Dermis microvascular lymphatic vessel endothelial cell (primary cell): Measurements from ENCODE around the gene TMEM187. TPM values are rescaled to one million over a fixed set of nuclear protein-coding genes. Genes with fewer than 3 reads are reported as not detected.
"Not testable (repeated sequence)": the region's sequence is repeated elsewhere in the genome, so short reads cannot be mapped to it uniquely, and the experiment has no call there.

Experiments
- DNase-seq, 2 donors: peaks; one replicate each; pipeline versions ENCODE4 v3.0.0 to v3.0.0-alpha.2; 2010; ENCODE audit warnings: low read depth in 2 of 2
- total RNA-seq: library from RNA; depleted of rRNA; stranded (reverse); fragments of >200 nt; gene quantifications from 2 replicates; pipeline ENCODE4 v1.2.1, GENCODE V29; 2014

The TMEM187 gene
- total RNA-seq, 1 donor from 2014 or later: 2.7 TPM

DNA sequence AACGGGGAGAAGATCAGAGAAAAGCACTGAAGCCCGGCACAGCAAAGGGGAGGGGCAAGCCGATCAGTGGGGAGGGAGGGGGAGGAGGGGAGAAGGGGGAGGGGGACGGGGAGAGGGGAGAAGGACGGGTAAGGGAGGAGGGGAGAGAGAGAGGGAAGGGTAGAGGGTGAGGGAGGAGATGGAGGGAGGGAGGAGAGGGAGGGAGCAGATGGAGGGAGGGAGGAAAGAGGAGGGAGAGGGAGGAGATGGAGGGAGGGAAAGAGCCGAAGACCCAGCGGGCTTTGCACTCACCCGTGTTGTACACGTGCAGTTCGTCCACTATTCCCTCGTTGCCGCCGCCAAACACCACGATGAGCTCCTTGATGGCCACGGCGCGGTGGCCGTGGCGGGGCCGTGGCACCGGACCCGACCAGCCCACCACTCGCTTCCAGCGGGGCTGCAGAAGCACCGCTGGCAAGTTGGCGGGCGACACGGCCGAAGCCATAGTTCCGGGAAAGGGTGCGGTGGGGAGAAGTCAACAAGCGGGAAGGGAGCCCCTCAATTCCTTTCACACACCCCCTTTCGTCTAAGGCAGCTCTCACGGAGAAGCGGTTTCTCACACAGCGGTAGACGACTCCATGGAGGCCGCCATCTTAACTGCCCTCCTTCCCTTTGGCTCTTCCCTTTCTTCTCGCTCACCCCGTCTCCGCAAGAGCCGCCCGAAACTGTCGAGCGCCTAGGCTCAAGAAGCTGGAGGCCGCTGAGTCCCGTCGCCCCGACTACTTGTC is 2.0 kb upstream of the TMEM187 start:
- DNase-seq: peak in 1 of 2 donors; percentile 46

DNA sequence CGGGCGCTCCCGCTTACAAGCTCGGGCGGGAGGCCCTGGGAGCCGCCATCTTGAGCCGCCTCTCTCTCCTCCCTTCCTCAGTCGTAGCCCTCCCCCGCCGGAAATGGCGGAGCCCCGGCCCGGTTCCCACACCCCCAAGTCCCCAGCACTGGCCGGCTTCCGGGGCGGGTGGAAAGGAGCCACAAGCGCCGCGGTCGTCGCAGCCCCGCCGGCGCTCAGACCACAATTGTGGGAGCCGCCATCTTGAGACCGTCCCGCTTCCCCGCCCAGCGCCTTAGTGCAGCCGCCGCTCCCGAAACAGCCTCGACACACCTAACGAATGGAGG is 1.5 kb upstream of the TMEM187 start:
- peak; percentile 69 to 89 for DNase-seq

GRCh38 chrX:153971450-153972367 is 845 bp upstream of the TMEM187 start, which contains the start of gene HCFC1:
Gene HCFC1, minus strand, starts transcription at chrX:153971818. Its CDS starts 978 bp downstream, at chrX:153970840.
- DNase-seq: peak; percentile 73 to 87

GRCh38 chrX:153973127-153974002 is 811 bp downstream of the TMEM187 start:
- no peak for DNase-seq

DNA sequence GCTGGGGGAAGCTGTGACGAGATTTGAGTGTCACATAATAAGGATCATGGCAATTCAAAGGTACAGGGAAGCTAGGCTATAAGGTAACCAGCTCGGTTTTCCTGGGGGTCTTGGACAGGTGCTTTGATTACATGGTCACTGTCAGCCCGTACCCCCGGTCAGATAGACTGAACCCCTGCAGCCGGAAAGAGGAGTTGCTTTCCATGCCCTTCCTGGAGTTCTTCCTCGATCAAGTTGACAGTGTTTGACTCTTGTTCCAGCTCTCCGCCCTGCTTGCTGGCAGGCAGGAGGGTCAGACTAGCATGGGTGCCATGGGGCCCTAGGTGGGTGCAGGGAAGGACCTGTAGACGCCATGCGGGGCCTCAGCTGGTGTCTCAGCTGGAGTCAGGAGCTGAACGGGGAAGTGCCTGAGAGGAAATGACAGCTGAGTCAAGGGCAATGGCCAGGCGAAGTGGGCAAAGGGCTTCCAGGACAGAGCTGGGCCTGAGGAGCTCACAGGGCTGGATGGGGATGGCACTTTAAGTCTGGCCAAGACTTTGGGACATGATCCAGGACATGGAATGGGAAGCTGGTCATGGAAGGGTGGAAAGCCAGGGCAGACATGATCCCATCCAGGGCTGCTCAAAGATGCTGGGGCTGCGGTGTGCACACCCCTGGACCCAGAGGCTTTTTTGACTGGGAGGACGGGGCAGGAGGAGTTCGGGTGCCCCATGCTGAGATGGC is 1.6 kb downstream of the TMEM187 start:
- DNase-seq: peak in 1 of 2 donors; percentile 26

DNA sequence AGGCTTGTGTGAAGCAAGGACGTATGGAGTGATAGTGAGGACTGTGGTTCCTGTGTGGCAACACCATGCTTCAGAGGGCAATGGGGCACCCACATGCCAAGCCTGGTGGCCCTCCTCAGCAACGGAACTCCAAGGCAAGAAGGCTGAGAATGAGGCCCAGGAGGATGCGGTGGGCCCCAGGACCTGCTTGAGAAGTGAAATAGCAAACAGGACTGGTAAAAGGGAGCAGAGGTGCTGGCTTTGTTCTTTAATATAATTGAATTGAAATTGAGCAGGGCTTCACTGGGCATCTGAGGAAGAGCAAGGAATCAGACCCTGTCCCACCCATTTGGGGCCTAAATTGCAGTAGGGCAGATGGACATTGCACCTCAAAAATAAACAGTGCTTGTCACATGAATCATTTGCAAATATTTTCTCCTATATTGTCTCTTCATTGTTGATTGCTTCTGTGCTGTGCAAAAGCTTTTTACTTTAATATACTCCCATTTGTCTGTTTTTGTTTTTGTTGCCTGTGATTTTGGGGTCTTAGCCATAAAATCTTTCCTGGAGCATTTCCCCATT is 2.3 kb downstream of the TMEM187 start:
- no peak for DNase-seq

DNA sequence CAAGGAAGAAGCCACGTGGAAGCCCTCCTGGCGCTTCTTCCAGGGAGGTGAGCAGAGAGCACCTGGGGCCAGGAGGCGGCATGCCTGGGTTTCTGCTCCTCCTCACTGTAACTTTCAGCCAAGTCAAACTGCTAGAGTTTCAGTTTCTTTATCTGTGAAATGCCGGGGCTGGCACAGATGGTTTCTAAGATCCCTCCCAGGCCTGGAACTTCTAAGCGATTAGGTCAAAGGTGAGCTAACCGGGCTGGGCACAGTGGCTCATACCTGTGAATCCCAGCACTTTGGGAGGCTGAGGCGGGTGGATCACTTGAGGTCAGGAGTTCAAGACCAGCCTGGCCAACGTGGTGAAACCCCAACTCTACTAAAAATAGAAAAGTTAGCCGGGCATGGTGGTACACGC is 7.8 kb downstream of the TMEM187 start:
- not testable (repeated sequence) for DNase-seq

- no peak for DNase-seq
These were observed 8.7 kb downstream of the TMEM187 start for GRCh38 chrX:153981231-153981630.

DNA sequence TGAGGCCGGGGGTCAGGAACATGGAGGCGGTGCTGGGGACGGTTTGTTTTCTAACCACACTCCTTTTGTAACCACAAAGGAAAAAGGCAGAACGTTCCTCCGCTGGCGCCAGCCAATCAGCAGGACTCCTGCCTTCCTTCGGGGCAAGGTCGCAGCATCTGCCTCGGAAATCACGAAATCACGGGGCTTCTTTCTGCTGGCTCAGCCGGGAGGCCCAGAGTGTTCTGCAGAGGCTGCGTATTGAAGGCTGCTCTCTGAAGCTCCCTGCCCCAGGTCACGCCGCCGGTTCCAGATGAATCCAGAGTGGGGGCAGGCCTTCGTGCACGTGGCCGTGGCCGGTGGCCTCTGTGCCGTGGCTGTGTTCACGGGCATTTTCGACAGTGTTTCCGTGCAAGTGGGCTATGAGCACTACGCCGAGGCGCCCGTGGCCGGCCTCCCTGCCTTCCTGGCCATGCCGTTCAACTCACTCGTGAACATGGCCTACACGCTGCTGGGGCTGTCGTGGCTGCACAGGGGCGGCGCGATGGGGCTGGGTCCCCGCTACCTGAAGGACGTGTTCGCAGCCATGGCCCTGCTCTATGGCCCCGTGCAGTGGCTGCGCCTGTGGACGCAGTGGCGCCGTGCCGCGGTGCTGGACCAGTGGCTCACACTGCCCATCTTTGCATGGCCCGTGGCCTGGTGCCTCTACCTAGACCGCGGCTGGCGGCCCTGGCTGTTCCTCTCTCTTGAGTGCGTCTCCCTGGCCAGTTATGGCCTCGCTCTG is 9.4 kb downstream of the TMEM187 start:
- no peak for DNase-seq

DNA sequence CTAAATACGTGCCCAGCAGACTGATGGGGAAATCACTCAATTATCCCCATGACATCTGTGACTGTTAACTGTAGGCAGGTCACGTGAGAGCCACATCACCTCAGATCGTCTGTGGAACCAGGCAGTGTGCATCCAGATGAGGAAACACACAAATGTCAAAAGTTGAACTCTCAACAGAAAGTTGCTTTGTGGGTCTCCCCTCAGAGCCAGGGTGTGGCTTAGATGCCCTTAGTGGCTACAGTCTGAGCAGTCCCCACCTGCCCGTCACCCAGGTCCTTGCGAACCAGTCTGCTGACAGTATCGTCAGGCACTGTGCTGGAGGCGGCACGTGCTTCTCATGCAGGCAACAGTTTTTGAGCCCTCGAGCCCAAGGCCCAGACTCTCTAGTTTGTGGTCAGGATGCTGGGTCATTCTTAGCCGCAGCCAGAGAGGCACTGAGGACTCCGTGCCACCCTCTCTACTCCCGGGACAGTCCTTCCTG is 10.8 kb downstream of the TMEM187 start:
- no peak for DNase-seq

DNA sequence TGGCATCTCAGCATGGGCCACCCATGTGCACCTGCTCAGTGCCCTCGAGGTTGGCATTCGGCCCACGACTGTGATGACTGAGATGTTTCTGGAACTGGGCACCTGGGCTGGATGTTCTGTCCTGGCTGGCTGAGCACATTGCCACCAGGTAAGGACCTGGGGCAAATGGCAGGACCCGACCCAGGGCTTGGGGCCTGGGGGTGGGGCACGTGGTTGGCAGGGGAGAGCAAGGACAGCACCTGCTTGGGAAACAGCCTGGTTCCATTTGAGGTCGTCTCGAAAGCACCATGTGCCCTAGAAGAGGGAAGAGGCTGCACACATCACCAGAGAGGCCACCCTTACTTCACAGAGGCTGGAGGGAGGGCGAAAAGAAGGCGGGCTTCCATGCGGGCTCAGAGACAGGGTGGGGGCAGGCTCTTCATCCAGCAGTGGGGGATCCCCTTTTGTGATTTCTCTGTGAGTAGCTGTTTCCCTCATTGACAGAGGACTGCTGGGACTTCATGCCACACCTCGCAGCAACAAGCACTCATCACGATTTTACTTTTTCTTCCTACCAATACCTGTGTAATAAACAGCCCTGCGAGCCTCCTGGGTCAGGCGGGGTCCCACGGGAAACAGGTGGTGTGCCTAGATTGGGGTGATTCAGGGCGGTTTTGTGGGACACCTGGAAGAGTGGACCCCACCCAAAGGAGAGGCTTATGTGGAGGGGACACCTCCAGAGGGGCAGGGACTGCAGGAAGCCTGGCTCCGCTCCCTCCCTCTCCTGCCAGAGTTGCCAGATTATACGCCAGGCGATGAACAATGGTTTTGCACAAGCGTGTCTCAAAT is 12.0 kb downstream of the TMEM187 start:
- no peak for DNase-seq

DNA sequence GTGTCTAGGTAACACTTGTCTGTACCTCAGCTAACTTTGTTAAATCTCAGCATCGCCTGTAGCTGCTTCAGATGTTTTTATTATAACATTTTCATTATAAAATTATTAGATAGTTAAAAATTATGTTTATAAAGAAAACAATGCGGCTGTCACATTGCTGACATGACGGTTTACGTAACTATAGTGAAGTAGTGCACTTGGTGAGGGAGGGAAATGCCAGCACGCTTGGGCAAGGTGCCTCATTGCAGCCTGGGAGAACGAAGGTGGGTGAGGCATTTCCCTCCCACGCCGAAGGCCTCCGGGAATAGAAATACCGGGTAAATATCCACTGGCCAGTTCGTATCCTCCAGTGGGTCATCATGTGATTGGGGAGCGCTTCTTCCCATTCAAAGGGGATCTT is 15.9 kb downstream of the TMEM187 start:
- DNase-seq: no peak

DNA sequence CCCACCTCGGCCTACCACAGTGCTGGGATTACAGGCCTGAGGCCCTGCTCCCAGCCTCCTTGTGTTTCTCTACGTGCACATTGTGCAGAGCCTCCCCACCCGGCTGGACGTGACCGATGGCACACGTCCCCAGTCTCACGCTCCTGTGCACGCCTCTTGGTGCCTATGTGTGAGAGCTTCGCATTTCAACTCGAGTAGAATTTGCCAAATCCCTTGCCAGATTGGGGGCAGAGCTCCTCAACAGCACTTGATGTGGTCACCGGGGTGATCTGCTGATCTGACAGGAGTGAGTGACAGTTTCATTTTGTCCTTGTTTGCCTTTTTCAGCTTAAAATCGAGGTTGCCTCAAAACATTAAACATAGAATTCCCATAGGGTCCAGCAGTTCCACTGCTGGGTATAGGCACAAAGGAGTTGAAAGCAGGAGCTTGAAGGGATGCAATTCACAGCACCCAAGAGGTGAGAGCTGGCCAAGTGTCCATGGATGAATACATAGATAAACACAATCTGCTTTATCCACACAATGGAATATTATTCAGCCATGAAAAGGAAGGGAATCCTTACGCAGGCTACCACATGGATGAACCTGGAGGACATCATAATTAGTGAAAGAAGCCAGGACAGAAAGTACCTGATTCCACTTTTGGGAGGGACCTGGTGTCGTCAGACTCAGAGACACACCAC is 17.6 kb downstream of the TMEM187 start:
- DNase-seq: no peak

DNA sequence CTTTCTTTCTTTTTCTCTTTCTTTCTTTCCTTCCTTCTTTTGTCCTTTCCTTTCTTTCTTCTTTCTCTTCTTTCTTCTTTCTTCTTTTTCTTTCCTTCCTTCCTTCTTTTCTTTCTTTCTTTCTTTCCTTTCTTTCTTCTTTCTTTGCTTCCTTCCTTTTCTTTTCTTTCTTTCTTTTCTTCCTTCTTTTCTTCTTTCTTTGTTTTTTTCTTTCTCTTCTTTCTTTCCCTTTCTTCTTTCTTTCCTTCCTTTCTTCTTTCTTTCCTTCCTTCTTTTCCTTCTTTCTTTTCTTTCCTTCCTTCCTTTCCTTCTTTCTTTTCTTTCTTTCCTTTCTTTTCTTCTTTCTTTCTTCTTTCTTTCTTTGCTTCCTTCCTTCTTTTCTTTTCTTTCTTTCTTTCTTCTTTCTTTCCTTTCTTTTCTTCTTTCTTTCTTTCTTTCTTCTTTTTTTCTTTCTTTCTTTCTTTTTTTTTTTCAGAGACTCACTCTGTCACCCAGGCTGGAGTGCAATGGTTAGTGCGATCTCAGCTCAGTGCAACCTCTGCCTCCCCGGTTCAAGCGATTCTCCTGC is 18.5 kb downstream of the TMEM187 start:
- no peak for DNase-seq

GRCh38 chrX:153992180-153992579 is 19.6 kb downstream of the TMEM187 start:
- no peak for DNase-seq

- no peak for DNase-seq
These were observed 20.5 kb downstream of the TMEM187 start for GRCh38 chrX:153993079-153993478.

DNA sequence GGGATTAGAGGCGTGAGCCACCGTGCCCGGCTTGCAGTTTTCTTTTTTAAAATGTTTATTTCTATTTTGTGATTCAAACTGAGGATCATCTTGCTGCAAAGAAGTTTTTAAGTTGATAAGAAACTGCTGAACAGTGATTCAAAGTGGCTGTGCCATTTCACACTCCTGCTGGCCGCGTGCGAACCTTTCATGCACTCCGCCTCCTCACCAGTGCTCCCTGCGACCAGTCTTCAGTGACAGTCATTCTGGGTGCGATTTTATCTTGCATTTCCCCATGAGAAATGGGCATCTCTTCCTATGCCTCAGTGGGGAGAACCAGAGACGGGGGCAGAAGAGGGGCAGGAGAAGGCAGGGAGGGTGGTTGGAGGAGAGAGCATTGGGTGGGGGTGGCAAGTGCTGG is 21.4 kb downstream of the TMEM187 start:
- DNase-seq: no peak

DNA sequence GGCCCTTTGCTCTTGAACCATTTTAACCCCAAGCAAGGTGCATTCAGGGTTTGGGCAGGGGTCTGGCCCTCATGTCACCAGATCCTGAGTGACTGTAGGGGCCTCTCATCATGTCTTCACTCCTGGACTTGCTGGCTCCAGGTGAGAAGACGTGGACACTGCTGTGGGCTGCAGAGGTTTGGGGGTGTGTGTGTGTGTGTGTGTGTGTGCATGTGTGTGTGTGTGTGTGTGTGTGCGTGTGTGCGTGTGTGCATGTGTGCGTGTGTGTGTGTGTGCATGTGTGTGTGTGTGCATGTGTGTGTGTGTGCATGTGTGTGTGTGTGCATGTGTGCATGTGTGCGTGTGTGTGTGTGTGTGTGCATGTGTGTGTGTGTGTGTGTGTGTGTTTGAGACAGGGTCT is 21.8 kb downstream of the TMEM187 start:
- DNase-seq: not testable (repeated sequence)
